HepG2 (cell line): ENCODE data around the gene CLMP.

ENCODE experiments used
- EZH2 ChIP-seq: conservative IDR thresholded peaks from 2 replicates; pipeline ENCODE4 v1.6.1; 2012; ENCODE audit warnings: mild to moderate bottlenecking, low read depth, low read length, moderate library complexity
- REST ChIP-seq, 2 experiments: IDR thresholded peaks; 2 replicates each; pipeline ENCODE4 v1.6.1; 2011 to 2012; ENCODE audit warnings: low read length in 2 of 2, borderline replicate concordance in 1 of 2, low read depth in 1 of 2, mild to moderate bottlenecking in 1 of 2, moderate library complexity in 1 of 2
- SRF ChIP-seq: IDR thresholded peaks from 2 replicates; pipeline ENCODE4 v1.6.1; 2011; ENCODE audit warnings: mild to moderate bottlenecking, low read depth, low read length, moderate library complexity
- ZNF235 ChIP-seq: sonication (generic); formaldehyde crosslinking; IDR thresholded peaks from 2 replicates; pipeline ENCODE4 v1.8.1; 2023; ENCODE audit warnings: mild to moderate bottlenecking, missing genetic modification reagents, borderline replicate concordance

- TF ChIP-seq SRF (no peak), EZH2 (no peak), ZNF235 (CRISPR knock-in tag) (no peak), REST (IDR thresholded peaks at IDR 0.05; ENCODE audit: borderline replicate concordance in 1 of 2, low read depth in 1 of 2, low read length in 2 of 2) (no peak)
Measured at GRCh38 chr11:123033895-123034294, 161.2 kb downstream of the CLMP start.
